GM18508 (cell line): ENCODE results near the gene FEM1A.
"Not testable (repeated sequence)": the region's sequence is repeated elsewhere in the genome, so short reads cannot be mapped to it uniquely, and the experiment has no call there.

Experiments
- ATAC-seq: cut with Tn5 transposase; IDR thresholded peaks from one replicate; pipeline ENCODE4 v1.9.1; 2021; ENCODE audit warnings: moderate number of reproducible peaks; ENCODE audit not compliant: insufficient read depth, unreplicated experiment

FEM1A gene

GRCh38 chr19:4791183-4792018 lies at the start of gene FEM1A:
TSS of gene FEM1A (plus strand) at chr19:4791734. CDS start at chr19:4791855, 121 bp downstream.
- peak; percentile 93 for ATAC-seq

- ATAC-seq, result no peak
Measured at GRCh38 chr19:4742723-4743646, 48.5 kb upstream of the FEM1A start.

- no peak for ATAC-seq
Measured at GRCh38 chr19:4744451-4745174, 46.9 kb upstream of the FEM1A start.

GRCh38 chr19:4745175-4745574 lies 46.4 kb upstream of the FEM1A start:
- ATAC-seq, result not testable (repeated sequence)

- no peak for ATAC-seq
Measured at GRCh38 chr19:4745986-4746385, 45.5 kb upstream of the FEM1A start.

GRCh38 chr19:4748185-4748584 lies 43.3 kb upstream of the FEM1A start:
- ATAC-seq, result no peak

GRCh38 chr19:4748589-4748988 lies 42.9 kb upstream of the FEM1A start:
- no peak for ATAC-seq

- ATAC-seq, result no peak
Measured at GRCh38 chr19:4749870-4750590, 41.5 kb upstream of the FEM1A start.

- ATAC-seq, result no peak
Measured at GRCh38 chr19:4754248-4754647, 37.3 kb upstream of the FEM1A start.

- no peak for ATAC-seq
Measured at GRCh38 chr19:4755459-4755858, 36.1 kb upstream of the FEM1A start.

- ATAC-seq, result no peak
Measured at GRCh38 chr19:4758082-4758481, 33.5 kb upstream of the FEM1A start.

GRCh38 chr19:4758659-4759058 lies 32.9 kb upstream of the FEM1A start:
- ATAC-seq, result no peak

- ATAC-seq, result no peak
Measured at GRCh38 chr19:4759388-4760284, 31.9 kb upstream of the FEM1A start.

- no peak for ATAC-seq
Measured at GRCh38 chr19:4760285-4760650, 31.3 kb upstream of the FEM1A start.

GRCh38 chr19:4763021-4763420 lies 28.5 kb upstream of the FEM1A start:
- ATAC-seq, result no peak

- no peak for ATAC-seq
Measured at GRCh38 chr19:4764393-4764660, 27.2 kb upstream of the FEM1A start.

- no peak for ATAC-seq
Measured at GRCh38 chr19:4768934-4769777, 22.4 kb upstream of the FEM1A start.

GRCh38 chr19:4772566-4772965 lies 19.0 kb upstream of the FEM1A start:
- no peak for ATAC-seq
